Caco-2 (cell line): ENCODE data around the gene PTOV1. TPM values are rescaled to one million over a fixed set of nuclear protein-coding genes. Genes with fewer than 3 reads are reported as not detected.

Experiments used
- BruUV-seq: library from RNA; stranded (reverse); fragments of 400-500 nt; replicated peaks from 2 replicates; lab custom pipeline; 2021; lab: Mats Ljungman, UMichigan
- CTCF ChIA-PET: fragments of 300-600 bp; sonication (Branson Sonifier 250); formaldehyde crosslinking; loops from one replicate; lab custom pipeline; 2022; ENCODE audit warnings: antibody characterized with exemption; lab: Charles Lee
- POLR2A ChIA-PET: fragments of 300-600 bp; sonication (Branson Sonifier 250); formaldehyde crosslinking; loops from one replicate; lab custom pipeline; 2022; ENCODE audit warnings: antibody characterized with exemption; lab: Charles Lee
- DNase-seq, 2 experiments: peaks; one replicate each; pipeline versions ENCODE4 v3.0.0 to v3.0.0-alpha.2; 2020 to 2022
- H3K27me3 ChIP-seq: replicated peaks from 2 replicates; pipeline ENCODE4 v1.6.0; 2011; ENCODE audit warnings: low read length; ENCODE audit not compliant: control insufficient read depth, insufficient read depth
- H3K36me3 ChIP-seq: 2 replicates; pipeline ENCODE4 v1.5.1; 2011; ENCODE audit warnings: low read length; ENCODE audit not compliant: control insufficient read depth, insufficient read depth
- H3K4me1 ChIP-seq: fragments of 250-450 bp; sonication (Bioruptor Pico); 2 replicates; pipeline ENCODE4 v1.5.1; 2020; ENCODE audit warnings: mild to moderate bottlenecking
- H3K4me3 ChIP-seq: 2 replicates; pipeline ENCODE4 v1.5.1; 2011; ENCODE audit warnings: low read depth, mild to moderate bottlenecking, control low read depth, low read length
- H3K9me3 ChIP-seq: fragments of 250-450 bp; sonication (Bioruptor Pico); 2 replicates; pipeline ENCODE4 v1.5.1; 2020; ENCODE audit warnings: mild to moderate bottlenecking, moderate library complexity
- H3K27ac Mint-ChIP-seq: one replicate; pipeline ENCODE4 v1.8.0; 2022; ENCODE audit warnings: mixed read lengths; ENCODE audit not compliant: unreplicated experiment
- H3K27me3 Mint-ChIP-seq: one replicate; pipeline ENCODE4 v1.8.0; 2022; ENCODE audit warnings: mixed read lengths; ENCODE audit not compliant: insufficient read depth, unreplicated experiment
- H3K36me3 Mint-ChIP-seq: one replicate; pipeline ENCODE4 v1.8.0; 2022; ENCODE audit warnings: mild to moderate bottlenecking, mixed read lengths; ENCODE audit not compliant: insufficient read depth, unreplicated experiment
- H3K4me1 Mint-ChIP-seq: one replicate; pipeline ENCODE4 v1.8.0; 2022; ENCODE audit warnings: low read depth, mixed read lengths; ENCODE audit not compliant: unreplicated experiment
- H3K4me3 Mint-ChIP-seq: one replicate; pipeline ENCODE4 v1.8.0; 2022; ENCODE audit warnings: mild to moderate bottlenecking, moderate library complexity, mixed read lengths; ENCODE audit not compliant: unreplicated experiment
- H3K9me3 Mint-ChIP-seq: one replicate; pipeline ENCODE4 v1.8.0; 2022; ENCODE audit warnings: mixed read lengths; ENCODE audit not compliant: unreplicated experiment
- CTCF ChIP-seq, 2 experiments: fragments of 200-600 bp in 1 of 2; IDR thresholded peaks; 1 replicate in 1 of 2; 2 replicates in 1 of 2; pipeline versions ENCODE4 v1.5.1 to v1.8.0; 2011 to 2022; ENCODE audit warnings: antibody characterized with exemption in 1 of 2, control low read depth in 1 of 2, inconsistent platforms in 1 of 2, low read depth in 1 of 2, low read length in 1 of 2, mild to moderate bottlenecking in 1 of 2, moderate library complexity in 1 of 2; ENCODE audit not compliant: insufficient read depth in 1 of 2, severe bottlenecking in 1 of 2, unreplicated experiment in 1 of 2
- intact Hi-C: fragments of 100-400 bp; cut with micrococcal nuclease; formaldehyde crosslinking; loops from one replicate; pipeline ENCODE4 v1.10.0; 2022; ENCODE audit not compliant: unreplicated experiment
- total RNA-seq: library from RNA; stranded (reverse); gene quantifications from 2 replicates; pipeline ENCODE4 v1.2.3, GENCODE V29; 2022

The PTOV1 gene
- total RNA-seq, 1 experiment from 2014 or later, result 209 TPM

- intact Hi-C loops, result no loop called here
- no peaks in the 10 kb centered on the region for H3K4me1 Mint-ChIP-seq
- no peak overlapping the region for H3K4me3 Mint-ChIP-seq
- H3K9me3 ChIP-seq, result no peaks in the 10 kb centered on the region
- BruUV-seq, result no TSS peak
- H3K9me3 Mint-ChIP-seq, result no peaks in the 10 kb centered on the region
- H3K4me3 ChIP-seq, result no peak overlapping the region
- ChIA-PET CTCF (no interaction called here), POLR2A (no interaction called here)
- H3K36me3 ChIP-seq, result no peaks in the 10 kb centered on the region
- no peak for DNase-seq
- peaks cover 9% of the 10 kb centered on the region for H3K4me1 ChIP-seq
- H3K27me3 ChIP-seq, result no peaks in the 10 kb centered on the region
- no peak for TF ChIP-seq CTCF (IDR thresholded peaks at IDR 0.05; ENCODE audit: insufficient read depth in 1 of 2, low read depth in 1 of 2, low read length in 1 of 2, severe bottlenecking in 1 of 2, unreplicated experiment in 1 of 2)
- H3K36me3 Mint-ChIP-seq, result peaks cover 23% of the 10 kb centered on the region
- peaks cover 3% of the 10 kb centered on the region for H3K27me3 Mint-ChIP-seq
- H3K27ac Mint-ChIP-seq, result no peak overlapping the region
Measured at GRCh38 chr19:49894011-49894664, 43.2 kb downstream of the PTOV1 start.

- Histone ChIP-seq H3K27me3 (no peaks in the 10 kb centered on the region), H3K9me3 (no peaks in the 10 kb centered on the region), H3K4me3 (no peak overlapping the region), H3K36me3 (no peaks in the 10 kb centered on the region), H3K4me1 (no peaks in the 10 kb centered on the region; the same call in 1 of the 2 replicates)
- no peak for DNase-seq
- intact Hi-C loops, result no loop called here
- Mint-ChIP-seq H3K4me3 (no peak overlapping the region), H3K27me3 (peaks cover 3% of the 10 kb centered on the region), H3K27ac (no peak overlapping the region), H3K4me1 (no peaks in the 10 kb centered on the region), H3K36me3 (peaks cover 18% of the 10 kb centered on the region), H3K9me3 (no peaks in the 10 kb centered on the region)
- BruUV-seq, result no TSS peak
- ChIA-PET POLR2A (no interaction called here), CTCF (no interaction called here)
- no peak for TF ChIP-seq CTCF (IDR thresholded peaks at IDR 0.05; ENCODE audit: insufficient read depth in 1 of 2, low read depth in 1 of 2, low read length in 1 of 2, severe bottlenecking in 1 of 2, unreplicated experiment in 1 of 2)
Measured at GRCh38 chr19:49894879-49895565, 44.1 kb downstream of the PTOV1 start.

DNA sequence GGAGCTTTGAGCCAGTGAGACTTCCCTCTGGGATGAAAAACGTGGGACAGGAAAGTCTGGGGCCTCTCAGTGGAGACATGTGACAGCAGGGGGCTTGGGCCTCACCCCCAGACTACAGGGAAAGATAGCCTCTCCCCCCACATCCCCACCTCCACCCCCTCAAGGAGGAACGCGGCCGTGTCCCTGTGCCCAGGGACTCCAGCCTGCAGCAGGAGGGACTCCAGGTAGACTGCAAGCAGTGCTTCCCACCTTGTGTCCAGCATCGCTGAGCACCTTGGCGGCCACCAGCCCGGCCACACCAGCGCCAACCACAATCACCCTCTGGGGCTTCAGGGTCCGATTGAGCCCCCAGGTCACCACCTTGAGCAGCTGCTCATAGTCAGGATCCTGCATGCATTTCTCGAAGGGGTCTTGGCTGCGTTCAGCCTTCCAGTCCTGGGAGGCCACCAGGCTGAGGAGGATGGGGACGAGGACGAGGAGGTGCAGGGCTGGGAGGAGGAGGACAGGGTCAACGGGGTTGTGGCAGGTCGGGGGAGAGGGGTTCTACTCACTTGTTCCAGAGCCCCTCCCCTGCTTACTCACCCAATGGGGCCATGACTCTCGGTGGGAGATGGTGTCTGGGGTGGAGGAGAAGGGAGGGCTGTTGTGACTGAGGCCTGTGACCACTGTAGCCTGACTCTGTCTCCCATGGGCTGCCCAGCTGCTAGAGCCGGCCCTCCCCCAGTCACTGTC lies 44.8 kb downstream of the PTOV1 start:
- Histone ChIP-seq H3K4me1 (no peaks in the 10 kb centered on the region), H3K27me3 (no peaks in the 10 kb centered on the region), H3K36me3 (no peaks in the 10 kb centered on the region), H3K9me3 (no peaks in the 10 kb centered on the region), H3K4me3 (no peak overlapping the region)
- no peak overlapping the region for H3K4me3 Mint-ChIP-seq
- no TSS peak for BruUV-seq
- H3K36me3 Mint-ChIP-seq, result peaks cover 11% of the 10 kb centered on the region
- CTCF ChIA-PET, result no interaction called here
- no peak overlapping the region for H3K27ac Mint-ChIP-seq
- no peaks in the 10 kb centered on the region for H3K9me3 Mint-ChIP-seq
- intact Hi-C loops, result no loop called here
- DNase-seq, result no peak
- H3K27me3 Mint-ChIP-seq, result peaks cover 3% of the 10 kb centered on the region
- POLR2A ChIA-PET, result no interaction called here
- H3K4me1 Mint-ChIP-seq, result no peaks in the 10 kb centered on the region
- no peak for TF ChIP-seq CTCF (IDR thresholded peaks at IDR 0.05; ENCODE audit: insufficient read depth in 1 of 2, low read depth in 1 of 2, low read length in 1 of 2, severe bottlenecking in 1 of 2, unreplicated experiment in 1 of 2)
